Spleen (tissue), 7 donors: ENCODE data around the gene APLP1.

Experiments used
- CTCF ChIP-seq, 11 experiments: fragments of 200-600 bp in 7 of 11; fragments of 450-650 bp in 4 of 11; sonication (generic) in 4 of 11; IDR thresholded peaks in 8 of 11; conservative IDR thresholded peaks in 3 of 11; 1 replicate in 7 of 11; 2 replicates in 4 of 11; pipeline versions ENCODE4 v1.4.0 to v1.8.0; 2016 to 2021; ENCODE audit warnings: antibody characterized with exemption in 11 of 11, inconsistent platforms in 4 of 11, mild to moderate bottlenecking in 1 of 11
- POLR2A ChIP-seq, 3 donors: fragments of 450-650 bp; IDR thresholded peaks; one replicate each; pipeline ENCODE4 v1.5.1; 2017; ENCODE audit warnings: antibody characterized with exemption in 3 of 3, mild to moderate bottlenecking in 1 of 3
- POLR2AphosphoS5 ChIP-seq, 3 donors: sonication (generic); formaldehyde crosslinking; IDR thresholded peaks; one replicate each; pipeline ENCODE4 v1.5.1; 2017; ENCODE audit warnings: antibody characterized with exemption in 3 of 3
- donor health status: DM: no; HTN: no; CAD: no; lungs with moderate emphysema.
- donor health status: DM: no; HTN: no; CAD: no.
- donor health status: DM: no; HTN: no; CAD: no.

- TF ChIP-seq POLR2AphosphoS5 (IDR thresholded peaks at IDR 0.05) (no peak), CTCF (IDR thresholded peaks at IDR 0.05 in 8 of 11, conservative IDR thresholded peaks at IDR 0.05 in 3 of 11) (no peak), POLR2A (IDR thresholded peaks at IDR 0.05) (no peak)
These were observed 10.1 kb upstream of the APLP1 start for GRCh38 chr19:35858311-35858710.
